Measurements from ENCODE around the gene SLC6A16. TPM values are rescaled to one million over a fixed set of nuclear protein-coding genes. Genes with fewer than 3 reads are reported as not detected.

SLC6A16 gene
- total and polyA plus RNA-seq, 2 of the 8 experiments (the other 6 are each of a cell fraction or from before 2014, with no cell fraction given) = 1.1 to 1.5 TPM

DNA sequence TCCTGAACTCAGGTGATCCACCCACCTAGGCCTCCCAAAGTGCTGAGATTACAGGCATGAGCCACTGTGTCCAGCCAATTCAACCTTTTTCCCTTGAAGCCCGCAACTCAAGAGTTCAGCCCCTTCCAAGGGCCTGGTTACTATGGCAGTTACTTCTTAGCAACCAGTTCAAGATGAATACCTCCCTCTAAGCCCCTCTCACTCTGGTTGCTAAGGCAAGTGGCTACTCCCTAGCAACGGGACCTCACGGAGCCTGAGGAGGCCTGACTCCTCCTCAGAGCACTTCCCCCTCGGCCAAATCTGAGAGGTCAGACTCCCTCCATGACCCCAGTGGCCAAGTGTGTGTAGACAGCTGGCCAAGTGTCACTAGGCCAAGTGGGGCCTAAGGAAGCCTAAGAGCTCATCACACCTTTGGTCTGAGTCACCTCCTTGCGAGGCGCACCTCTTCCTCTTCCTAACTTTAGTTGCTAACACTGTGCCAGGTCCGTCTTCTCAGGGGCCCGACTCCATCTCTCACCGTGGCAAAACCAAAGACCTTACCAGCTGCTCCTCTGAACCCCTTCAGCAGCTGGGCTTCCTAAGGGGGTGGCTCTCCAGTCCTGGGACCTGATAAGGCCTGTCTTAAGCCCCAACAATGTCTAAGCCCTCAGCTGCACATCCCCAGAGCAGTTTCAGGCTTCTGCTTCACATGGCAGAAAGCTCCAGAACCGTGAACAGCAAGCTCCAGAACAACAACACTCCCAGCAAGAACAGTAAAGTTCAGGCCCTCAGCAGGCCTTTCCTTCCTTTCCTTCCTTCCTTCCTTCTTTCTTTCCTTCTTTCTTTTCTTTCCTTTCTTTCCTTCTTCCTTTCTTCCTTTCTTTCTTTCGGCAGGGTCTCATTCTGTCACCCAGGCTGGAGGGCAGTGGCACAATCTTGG is 19.8 kb upstream of the SLC6A16 start (continued):
- TF ChIP-seq, protein P1, sequence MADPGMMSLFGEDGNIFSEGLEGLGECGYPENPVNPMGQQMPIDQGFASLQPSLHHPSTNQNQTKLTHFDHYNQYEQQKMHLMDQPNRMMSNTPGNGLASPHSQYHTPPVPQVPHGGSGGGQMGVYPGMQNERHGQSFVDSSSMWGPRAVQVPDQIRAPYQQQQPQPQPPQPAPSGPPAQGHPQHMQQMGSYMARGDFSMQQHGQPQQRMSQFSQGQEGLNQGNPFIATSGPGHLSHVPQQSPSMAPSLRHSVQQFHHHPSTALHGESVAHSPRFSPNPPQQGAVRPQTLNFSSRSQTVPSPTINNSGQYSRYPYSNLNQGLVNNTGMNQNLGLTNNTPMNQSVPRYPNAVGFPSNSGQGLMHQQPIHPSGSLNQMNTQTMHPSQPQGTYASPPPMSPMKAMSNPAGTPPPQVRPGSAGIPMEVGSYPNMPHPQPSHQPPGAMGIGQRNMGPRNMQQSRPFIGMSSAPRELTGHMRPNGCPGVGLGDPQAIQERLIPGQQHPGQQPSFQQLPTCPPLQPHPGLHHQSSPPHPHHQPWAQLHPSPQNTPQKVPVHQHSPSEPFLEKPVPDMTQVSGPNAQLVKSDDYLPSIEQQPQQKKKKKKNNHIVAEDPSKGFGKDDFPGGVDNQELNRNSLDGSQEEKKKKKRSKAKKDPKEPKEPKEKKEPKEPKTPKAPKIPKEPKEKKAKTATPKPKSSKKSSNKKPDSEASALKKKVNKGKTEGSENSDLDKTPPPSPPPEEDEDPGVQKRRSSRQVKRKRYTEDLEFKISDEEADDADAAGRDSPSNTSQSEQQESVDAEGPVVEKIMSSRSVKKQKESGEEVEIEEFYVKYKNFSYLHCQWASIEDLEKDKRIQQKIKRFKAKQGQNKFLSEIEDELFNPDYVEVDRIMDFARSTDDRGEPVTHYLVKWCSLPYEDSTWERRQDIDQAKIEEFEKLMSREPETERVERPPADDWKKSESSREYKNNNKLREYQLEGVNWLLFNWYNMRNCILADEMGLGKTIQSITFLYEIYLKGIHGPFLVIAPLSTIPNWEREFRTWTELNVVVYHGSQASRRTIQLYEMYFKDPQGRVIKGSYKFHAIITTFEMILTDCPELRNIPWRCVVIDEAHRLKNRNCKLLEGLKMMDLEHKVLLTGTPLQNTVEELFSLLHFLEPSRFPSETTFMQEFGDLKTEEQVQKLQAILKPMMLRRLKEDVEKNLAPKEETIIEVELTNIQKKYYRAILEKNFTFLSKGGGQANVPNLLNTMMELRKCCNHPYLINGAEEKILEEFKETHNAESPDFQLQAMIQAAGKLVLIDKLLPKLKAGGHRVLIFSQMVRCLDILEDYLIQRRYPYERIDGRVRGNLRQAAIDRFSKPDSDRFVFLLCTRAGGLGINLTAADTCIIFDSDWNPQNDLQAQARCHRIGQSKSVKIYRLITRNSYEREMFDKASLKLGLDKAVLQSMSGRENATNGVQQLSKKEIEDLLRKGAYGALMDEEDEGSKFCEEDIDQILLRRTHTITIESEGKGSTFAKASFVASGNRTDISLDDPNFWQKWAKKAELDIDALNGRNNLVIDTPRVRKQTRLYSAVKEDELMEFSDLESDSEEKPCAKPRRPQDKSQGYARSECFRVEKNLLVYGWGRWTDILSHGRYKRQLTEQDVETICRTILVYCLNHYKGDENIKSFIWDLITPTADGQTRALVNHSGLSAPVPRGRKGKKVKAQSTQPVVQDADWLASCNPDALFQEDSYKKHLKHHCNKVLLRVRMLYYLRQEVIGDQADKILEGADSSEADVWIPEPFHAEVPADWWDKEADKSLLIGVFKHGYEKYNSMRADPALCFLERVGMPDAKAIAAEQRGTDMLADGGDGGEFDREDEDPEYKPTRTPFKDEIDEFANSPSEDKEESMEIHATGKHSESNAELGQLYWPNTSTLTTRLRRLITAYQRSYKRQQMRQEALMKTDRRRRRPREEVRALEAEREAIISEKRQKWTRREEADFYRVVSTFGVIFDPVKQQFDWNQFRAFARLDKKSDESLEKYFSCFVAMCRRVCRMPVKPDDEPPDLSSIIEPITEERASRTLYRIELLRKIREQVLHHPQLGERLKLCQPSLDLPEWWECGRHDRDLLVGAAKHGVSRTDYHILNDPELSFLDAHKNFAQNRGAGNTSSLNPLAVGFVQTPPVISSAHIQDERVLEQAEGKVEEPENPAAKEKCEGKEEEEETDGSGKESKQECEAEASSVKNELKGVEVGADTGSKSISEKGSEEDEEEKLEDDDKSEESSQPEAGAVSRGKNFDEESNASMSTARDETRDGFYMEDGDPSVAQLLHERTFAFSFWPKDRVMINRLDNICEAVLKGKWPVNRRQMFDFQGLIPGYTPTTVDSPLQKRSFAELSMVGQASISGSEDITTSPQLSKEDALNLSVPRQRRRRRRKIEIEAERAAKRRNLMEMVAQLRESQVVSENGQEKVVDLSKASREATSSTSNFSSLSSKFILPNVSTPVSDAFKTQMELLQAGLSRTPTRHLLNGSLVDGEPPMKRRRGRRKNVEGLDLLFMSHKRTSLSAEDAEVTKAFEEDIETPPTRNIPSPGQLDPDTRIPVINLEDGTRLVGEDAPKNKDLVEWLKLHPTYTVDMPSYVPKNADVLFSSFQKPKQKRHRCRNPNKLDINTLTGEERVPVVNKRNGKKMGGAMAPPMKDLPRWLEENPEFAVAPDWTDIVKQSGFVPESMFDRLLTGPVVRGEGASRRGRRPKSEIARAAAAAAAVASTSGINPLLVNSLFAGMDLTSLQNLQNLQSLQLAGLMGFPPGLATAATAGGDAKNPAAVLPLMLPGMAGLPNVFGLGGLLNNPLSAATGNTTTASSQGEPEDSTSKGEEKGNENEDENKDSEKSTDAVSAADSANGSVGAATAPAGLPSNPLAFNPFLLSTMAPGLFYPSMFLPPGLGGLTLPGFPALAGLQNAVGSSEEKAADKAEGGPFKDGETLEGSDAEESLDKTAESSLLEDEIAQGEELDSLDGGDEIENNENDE (IDR thresholded peaks at IDR 0.05; ENCODE audit: insufficient replicate concordance, low read length) = no peak
- TF ChIP-seq BRCA1 (IDR thresholded peaks at IDR 0.05; ENCODE audit: low read depth, low read length) (no peak), CBX5 (IDR thresholded peaks at IDR 0.05; ENCODE audit: low read depth, low read length) (no peak), JUND (IDR thresholded peaks at IDR 0.05; ENCODE audit: low read length) (no peak), JUN (IDR thresholded peaks at IDR 0.05; ENCODE audit: low read depth, low read length) (no peak), SRF (IDR thresholded peaks at IDR 0.05; ENCODE audit: low read depth, low read length) (no peak), CREB1 (IDR thresholded peaks at IDR 0.05) (no peak), POU5F1 (IDR thresholded peaks at IDR 0.05; ENCODE audit: low read depth, low read length) (no peak)
- TF ChIP-seq, protein P2, sequence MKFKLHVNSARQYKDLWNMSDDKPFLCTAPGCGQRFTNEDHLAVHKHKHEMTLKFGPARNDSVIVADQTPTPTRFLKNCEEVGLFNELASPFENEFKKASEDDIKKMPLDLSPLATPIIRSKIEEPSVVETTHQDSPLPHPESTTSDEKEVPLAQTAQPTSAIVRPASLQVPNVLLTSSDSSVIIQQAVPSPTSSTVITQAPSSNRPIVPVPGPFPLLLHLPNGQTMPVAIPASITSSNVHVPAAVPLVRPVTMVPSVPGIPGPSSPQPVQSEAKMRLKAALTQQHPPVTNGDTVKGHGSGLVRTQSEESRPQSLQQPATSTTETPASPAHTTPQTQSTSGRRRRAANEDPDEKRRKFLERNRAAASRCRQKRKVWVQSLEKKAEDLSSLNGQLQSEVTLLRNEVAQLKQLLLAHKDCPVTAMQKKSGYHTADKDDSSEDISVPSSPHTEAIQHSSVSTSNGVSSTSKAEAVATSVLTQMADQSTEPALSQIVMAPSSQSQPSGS (IDR thresholded peaks at IDR 0.05; ENCODE audit: low read length) = no peak

Data from H1 (cell line).